BE2C (cell line): Measurements from ENCODE around the gene IFT20.

Experiments used
- DNase-seq: peaks from one replicate; pipeline ENCODE4 v3.0.0-alpha.2; 2020
- H3K27me3 ChIP-seq: fragments of 250-450 bp; sonication (Bioruptor Pico); 2 replicates; pipeline ENCODE4 v1.5.1; 2020; ENCODE audit warnings: mild to moderate bottlenecking
- H3K36me3 ChIP-seq: fragments of 250-450 bp; sonication (Bioruptor Pico); 2 replicates; pipeline ENCODE4 v1.5.1; 2020; ENCODE audit warnings: mild to moderate bottlenecking
- H3K4me1 ChIP-seq: fragments of 250-450 bp; sonication (Bioruptor Pico); 2 replicates; pipeline ENCODE4 v1.5.1; 2020
- H3K4me3 ChIP-seq: 2 replicates; pipeline ENCODE4 v1.5.1; 2011; ENCODE audit warnings: low read depth, low read length
- H3K9me3 ChIP-seq: fragments of 250-450 bp; sonication (Bioruptor Pico); 2 replicates; pipeline ENCODE4 v1.5.1; 2020
- TF ChIP-seq, protein P1 (sequence below): IDR thresholded peaks from 2 replicates; pipeline ENCODE4 v1.5.1; 2012; ENCODE audit warnings: mild to moderate bottlenecking, low read depth, low read length

Gene IFT20

DNA sequence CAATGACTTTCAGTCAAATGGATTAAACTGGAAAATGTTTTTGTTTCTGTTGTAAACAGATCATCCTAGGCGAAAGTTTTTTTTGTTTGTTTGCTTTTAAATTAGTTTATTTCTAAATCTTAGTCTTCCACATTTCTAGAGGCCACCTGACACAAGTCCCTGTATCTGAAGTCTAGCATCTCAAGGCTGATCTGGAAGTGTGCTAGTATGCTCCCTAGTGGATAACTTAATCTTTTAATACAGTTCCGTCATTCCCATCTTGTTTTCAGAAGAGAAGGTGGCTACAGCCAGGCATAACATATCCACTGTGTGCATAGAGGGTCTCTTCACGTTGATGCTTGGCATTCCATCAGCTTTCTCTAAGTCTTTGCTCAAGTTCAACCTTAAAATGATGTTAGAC, 7.6 kb downstream of the IFT20 start:
- no peaks in the 10 kb centered on the region for H3K9me3 ChIP-seq
- H3K4me3 ChIP-seq, result no peak overlapping the region
- no peaks in the 10 kb centered on the region for H3K4me1 ChIP-seq
- H3K27me3 ChIP-seq, result no peaks in the 10 kb centered on the region
- peaks cover 11% of the 10 kb centered on the region for H3K36me3 ChIP-seq
- TF ChIP-seq, protein P1, sequence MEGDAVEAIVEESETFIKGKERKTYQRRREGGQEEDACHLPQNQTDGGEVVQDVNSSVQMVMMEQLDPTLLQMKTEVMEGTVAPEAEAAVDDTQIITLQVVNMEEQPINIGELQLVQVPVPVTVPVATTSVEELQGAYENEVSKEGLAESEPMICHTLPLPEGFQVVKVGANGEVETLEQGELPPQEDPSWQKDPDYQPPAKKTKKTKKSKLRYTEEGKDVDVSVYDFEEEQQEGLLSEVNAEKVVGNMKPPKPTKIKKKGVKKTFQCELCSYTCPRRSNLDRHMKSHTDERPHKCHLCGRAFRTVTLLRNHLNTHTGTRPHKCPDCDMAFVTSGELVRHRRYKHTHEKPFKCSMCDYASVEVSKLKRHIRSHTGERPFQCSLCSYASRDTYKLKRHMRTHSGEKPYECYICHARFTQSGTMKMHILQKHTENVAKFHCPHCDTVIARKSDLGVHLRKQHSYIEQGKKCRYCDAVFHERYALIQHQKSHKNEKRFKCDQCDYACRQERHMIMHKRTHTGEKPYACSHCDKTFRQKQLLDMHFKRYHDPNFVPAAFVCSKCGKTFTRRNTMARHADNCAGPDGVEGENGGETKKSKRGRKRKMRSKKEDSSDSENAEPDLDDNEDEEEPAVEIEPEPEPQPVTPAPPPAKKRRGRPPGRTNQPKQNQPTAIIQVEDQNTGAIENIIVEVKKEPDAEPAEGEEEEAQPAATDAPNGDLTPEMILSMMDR, result no peak
- no peak for DNase-seq

DNA sequence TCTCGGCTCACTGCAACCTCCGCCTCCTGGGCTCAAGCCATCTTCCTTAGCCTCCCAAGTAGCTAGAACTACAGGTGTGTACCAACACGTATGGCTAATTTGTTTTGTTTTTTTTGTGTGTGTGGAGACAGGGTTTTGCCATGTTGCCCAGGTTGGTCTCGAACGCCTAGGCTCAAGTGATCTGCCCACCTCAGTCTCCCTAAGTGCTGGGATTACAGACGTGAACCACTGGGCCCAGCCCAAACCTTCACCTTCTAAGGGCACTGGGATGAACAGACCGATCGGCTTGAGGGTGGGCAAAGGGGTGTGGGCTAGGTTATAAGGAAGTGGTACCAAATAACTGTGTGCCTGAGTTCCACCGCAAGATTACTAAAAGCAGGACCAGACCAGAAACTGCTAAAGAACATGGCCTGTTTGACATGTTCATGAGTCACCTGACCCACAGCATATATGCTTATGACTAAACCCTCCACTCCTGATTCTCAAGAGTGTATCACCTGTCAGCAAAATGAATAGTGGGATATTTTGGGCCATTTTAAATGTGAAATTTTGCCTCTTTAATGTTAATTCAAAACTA, 8.2 kb downstream of the IFT20 start:
- peaks cover 11% of the 10 kb centered on the region for H3K36me3 ChIP-seq

DNA sequence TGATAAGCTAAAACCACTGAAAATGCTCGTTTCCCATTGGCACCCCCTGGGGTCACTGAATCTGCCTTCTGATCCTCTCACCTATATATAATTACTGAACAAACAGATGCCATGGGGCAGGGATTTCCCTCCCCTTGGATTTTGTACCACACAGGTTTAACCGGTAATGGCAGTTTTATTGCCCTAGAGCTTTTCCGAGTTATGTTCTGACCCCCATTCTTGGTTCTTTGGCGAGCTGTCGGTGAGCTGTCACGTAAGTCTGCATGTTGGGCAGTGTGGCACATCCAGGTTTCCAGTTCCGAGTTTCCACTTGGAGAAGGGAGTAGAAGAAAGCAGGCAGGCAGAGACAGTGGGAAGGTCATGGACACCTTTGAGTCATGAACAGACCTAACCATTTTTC, 9.2 kb downstream of the IFT20 start:
- peaks cover 11% of the 10 kb centered on the region for H3K36me3 ChIP-seq
- DNase-seq, result no peak
- TF ChIP-seq, protein P1, result no peak

More for the DNA sequence above, 8.2 kb downstream of the IFT20 start:
- Histone ChIP-seq H3K4me3 (no peak overlapping the region), H3K4me1 (no peaks in the 10 kb centered on the region), H3K27me3 (no peaks in the 10 kb centered on the region), H3K9me3 (no peaks in the 10 kb centered on the region)
- DNase-seq, result no peak
- TF ChIP-seq, protein P1, result no peak

DNA sequence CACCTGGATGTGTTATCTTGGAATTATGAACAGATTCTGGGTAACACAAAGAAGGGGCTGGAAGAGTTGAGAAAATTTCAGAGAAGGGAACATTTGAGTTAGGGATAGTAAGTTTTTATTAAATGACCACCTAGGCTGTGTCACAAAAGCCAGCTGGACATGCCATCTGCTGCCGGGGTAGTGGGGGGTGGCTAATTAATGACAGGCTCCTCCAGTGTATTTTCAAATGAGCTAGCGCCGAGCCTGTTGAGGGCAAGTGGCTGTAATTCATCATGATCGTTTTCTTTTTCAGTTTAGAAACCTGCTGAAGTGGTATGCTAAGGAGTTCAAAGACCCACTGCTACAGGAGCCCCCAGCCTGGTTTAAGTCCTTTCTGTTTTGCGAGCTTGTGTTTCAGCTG, 10.1 kb downstream of the IFT20 start:
- Histone ChIP-seq H3K36me3 (peaks cover 15% of the 10 kb centered on the region), H3K4me3 (no peak overlapping the region), H3K4me1 (no peaks in the 10 kb centered on the region), H3K9me3 (no peaks in the 10 kb centered on the region), H3K27me3 (no peaks in the 10 kb centered on the region)
- no peak for DNase-seq
- TF ChIP-seq, protein P1, result no peak

More for the DNA sequence above, 9.2 kb downstream of the IFT20 start:
- H3K4me3 ChIP-seq, result no peak overlapping the region
- no peaks in the 10 kb centered on the region for H3K27me3 ChIP-seq
- H3K9me3 ChIP-seq, result no peaks in the 10 kb centered on the region
- no peaks in the 10 kb centered on the region for H3K4me1 ChIP-seq

DNA sequence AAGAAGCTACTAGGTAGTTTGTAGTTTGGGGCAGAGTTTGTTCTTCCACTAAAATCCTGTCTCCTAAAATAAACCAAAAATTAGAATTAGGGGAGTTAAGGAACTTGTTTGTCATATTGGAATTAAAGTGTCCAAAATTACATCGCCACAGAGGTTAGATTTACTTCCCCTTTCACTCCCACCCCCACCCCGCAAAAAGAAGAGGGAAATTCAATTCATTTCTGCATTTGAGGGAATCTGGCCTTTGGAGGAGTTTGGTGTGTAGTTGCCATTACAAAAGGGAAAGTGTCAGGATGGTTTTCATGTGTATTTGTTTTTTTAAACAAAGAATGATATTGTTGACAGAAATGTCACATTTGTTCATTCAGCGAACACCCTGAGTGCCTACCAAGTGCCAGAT, 10.5 kb downstream of the IFT20 start:
- Histone ChIP-seq H3K4me3 (no peak overlapping the region), H3K9me3 (no peaks in the 10 kb centered on the region), H3K27me3 (no peaks in the 10 kb centered on the region), H3K36me3 (peaks cover 15% of the 10 kb centered on the region), H3K4me1 (no peaks in the 10 kb centered on the region)
- TF ChIP-seq, protein P1, result no peak
- DNase-seq, result no peak

DNA sequence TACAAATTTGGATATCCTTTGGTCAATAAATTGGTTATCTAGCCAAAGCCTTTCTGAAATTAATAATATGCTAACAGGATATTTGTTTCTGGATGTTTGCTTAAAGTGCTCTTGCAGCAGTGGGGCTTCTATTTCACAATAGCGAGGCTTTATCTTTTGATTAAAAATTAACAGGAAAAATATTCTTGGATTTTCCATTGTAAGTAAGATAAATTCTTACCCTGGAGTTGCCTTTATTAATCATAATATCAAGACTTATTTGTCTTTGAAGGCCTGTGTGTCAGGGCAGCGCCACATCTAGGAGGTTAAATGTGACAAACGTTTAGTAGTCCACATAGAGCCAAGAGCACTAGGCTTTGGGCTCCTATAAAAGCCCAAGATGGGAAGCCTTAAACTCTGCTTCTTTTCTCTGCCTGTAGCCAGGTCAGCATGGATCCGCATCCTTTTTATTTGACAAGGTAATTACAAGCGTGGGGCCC, 11.0 kb downstream of the IFT20 start:
- Histone ChIP-seq H3K9me3 (no peaks in the 10 kb centered on the region), H3K4me1 (no peaks in the 10 kb centered on the region), H3K36me3 (peaks cover 15% of the 10 kb centered on the region), H3K27me3 (no peaks in the 10 kb centered on the region), H3K4me3 (no peak overlapping the region)
- no peak for DNase-seq
- TF ChIP-seq, protein P1, result no peak
